Midbrain (tissue), 1 donor: Measurements from ENCODE around the gene ZCRB1.

ENCODE experiments used
- DNase-seq: peaks from one replicate; lab custom pipeline; 2025; lab: John Stamatoyannopoulos, UW

Gene ZCRB1

GRCh38 chr12:42278128-42278510, 47.8 kb downstream of the ZCRB1 start:
- no peak for DNase-seq

- DNase-seq = no peak
These were observed 48.3 kb downstream of the ZCRB1 start for GRCh38 chr12:42277396-42278127.

GRCh38 chr12:42275499-42275898, 50.4 kb downstream of the ZCRB1 start:
- no peak for DNase-seq

GRCh38 chr12:42273706-42274105, 52.2 kb downstream of the ZCRB1 start:
- no peak for DNase-seq

GRCh38 chr12:42270596-42270995, 55.3 kb downstream of the ZCRB1 start:
- DNase-seq = no peak

- DNase-seq = no peak
These were observed 58.3 kb downstream of the ZCRB1 start for GRCh38 chr12:42267413-42268190.

- no peak for DNase-seq
These were observed 59.2 kb downstream of the ZCRB1 start for GRCh38 chr12:42266579-42267230.

GRCh38 chr12:42262271-42262670, 63.6 kb downstream of the ZCRB1 start:
- DNase-seq = no peak
